ENCODE results near the gene USHBP1.
A peak's percentile ranks its signal among the peaks of the same experiment; 100 is the strongest.

USHBP1 gene

DNA sequence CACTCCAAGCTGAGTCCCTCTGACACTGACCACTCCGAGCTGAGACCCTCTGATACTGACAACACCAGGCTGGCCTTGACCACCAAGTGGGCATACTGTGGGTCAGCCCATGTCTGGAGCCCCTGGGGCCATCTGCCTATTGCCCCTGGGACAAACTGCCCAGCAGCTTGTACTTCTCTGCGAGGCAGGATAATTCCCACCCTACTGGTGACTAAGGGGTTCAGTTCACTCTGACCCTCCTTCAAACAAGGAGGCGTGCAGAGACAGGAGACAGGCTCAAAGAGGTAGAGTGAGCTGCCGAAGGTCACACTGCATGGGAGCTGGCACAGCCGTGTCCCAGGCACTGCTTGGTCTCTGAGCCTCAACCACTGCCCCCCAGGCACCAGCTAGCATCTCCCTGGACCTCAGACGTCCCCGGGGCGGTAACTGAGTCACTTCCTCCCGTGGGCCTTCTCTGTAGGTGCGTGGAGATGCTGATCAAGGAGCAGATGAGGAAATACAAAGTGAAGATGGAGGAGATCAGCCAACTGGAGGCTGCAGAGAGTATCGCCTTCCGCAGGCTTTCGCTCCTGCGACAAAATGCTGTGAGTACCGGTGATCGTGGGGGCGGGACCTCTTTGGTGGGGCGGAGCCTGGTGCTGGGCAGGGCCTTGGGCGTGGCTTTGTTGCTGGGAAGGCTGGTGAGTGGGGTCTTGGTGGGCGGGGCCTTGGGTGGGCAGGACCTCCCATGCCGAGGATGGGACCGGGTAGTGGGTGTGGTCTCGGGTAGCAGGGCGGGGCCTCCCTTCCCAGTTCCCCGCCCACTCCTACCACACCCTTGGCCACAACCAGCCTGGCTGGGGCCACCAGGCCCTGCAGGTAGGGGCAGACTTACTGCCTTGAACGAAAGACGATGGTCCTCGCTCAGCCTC lies 55.2 kb downstream of the USHBP1 start:
- no peak for DNase-seq

DNA sequence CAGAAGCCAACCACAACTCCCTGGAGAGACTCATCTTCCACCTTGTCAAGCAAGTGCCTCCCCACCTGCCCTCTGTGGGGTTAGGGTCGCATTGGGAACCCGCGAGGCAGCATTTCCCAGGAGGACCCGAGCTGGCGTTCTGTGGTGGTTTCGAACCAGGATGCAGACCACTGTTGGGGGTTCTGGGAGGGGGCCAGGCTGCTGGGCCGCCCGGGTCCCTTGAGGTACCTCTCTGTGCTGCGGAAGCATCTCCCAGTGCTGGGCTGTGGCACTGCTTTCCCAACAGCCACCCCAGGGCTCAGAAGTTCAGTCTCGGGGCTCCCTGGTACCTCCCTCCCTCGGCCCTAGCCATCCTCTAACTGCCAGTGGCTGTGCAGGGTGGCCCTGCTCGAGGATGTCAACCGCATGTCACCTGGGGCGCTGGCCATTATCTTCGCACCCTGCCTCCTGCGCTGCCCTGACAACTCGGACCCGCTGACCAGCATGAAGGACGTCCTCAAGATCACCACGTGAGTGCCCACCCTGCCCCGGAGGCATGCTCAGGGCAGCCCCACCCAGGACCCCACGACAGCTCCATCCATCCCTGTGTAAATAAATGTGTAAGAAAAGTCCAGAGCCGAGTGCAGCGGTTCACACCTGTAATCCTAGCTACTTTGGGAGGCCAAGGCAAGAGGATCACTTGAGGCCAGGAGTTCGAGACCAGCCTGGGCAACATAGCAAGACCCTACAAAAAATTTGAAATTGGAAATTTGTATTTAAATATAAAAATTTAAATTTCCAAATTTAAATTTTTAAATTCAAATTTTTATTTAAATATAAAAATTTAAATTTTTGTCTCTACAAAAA lies 57.6 kb downstream of the USHBP1 start:
- no peak for DNase-seq

DNA sequence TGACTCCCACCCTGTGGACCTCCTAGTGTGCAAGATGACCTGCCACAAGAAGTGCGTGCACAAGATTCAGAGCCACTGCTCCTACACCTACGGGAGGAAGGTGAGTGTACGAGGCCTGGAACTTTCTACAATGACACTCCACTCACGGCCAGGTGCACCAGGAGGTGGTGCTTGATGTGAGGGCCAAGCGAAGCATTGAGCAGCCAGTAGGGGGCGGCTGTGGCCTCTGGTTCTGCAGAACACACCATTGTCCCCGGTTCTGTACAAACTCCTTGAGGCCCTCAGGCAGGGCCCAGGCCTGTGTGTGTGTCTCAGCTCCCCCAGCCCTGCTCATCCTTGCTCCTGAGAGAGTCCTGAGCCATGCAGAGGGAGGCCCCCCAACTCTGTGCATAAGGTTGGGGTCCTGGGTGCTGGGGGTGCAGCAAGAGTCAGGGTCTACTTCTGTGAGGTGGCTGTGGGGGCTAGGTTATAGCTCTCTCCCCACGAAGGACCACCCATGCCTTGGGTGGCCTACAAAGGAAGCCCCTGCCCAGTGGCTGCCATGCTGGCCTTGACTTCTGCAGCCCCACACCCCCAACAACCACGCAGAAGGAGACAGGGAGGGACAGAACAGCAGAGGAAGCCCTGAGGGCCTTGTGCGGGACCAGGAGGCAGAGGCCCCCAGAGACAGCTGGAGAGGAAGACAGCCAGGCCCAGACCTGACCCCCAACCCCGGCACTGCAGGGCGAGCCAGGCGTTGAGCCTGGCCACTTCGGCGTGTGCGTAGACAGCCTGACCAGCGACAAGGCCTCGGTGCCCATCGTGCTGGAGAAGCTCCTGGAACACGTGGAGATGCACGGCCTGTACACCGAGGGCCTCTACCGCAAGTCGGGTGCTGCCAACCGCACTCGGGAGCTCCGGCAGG lies 59.1 kb downstream of the USHBP1 start:
- DNase-seq = peak; percentile 56

DNA sequence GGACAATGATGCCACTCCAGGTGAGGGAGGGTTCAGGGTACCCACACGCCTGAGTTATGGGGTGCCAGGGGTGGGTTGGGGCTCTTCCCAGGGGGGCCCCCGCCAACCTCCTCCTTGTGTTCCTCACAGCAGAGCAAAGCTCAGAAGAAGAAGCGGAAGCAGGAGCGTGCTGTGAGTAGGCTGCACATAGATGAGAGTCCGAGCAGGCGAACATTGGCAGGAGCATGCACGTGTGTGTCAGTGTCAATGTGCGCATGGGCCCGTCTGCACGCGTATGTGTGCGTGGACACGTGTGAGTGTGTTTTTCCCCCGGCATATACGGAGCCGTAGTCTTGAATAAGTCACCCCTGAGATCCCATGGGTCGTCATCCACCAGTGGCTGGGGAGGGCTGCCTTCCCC lies 61.8 kb downstream of the USHBP1 start:
- no peak for DNase-seq

DNA sequence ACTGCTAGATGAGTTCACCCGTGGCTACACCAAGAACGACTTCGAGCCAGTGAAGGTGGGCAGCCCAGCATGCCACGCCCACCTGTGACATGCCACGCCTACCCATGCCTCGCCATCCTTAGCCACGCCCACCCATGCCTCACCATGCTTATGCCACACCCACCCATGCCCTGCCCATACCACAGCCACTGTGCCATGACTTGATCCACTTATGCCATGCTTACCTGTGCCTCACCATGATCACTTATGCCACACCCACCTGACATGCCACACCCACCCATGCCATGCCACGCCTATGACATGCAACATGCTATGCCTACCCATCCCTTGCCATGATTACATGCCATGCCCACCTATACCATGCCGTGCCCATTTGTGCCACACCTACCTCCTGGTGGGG lies 62.3 kb downstream of the USHBP1 start:
- no peak for DNase-seq

DNA sequence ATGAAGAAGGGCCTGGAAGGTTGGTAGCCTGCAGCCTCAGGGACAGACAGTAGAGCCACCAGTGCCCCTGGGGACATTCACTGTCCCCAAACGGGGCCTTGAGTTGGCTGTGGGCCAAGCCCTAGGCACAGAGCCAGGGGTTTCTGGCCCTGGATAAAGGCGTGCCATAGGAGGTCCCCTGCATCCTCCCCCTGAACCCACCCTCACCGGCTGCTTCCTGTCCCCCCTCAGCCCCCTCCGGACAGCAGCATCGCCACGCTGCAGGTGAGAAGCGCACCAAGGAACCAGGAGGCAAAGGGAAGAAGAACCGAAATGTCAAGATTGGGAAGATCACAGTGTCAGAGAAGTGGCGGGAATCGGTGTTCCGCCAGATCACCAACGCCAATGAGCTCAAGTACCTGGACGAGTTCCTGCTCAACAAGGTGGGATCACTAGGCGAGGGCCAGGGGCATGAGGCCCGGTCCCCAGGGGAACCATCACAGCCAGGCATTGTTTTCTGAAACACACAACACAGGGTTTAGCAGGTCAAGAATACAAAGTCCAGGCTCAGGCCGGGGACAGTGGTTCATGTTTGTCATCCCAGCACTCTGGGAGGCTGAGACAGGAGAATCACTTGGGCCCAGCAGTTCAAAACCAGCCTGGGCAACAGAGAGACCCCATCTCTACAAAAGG lies 64.0 kb downstream of the USHBP1 start:
- no peak for DNase-seq

All from central memory CD4-positive, alpha-beta T cell (primary cell).